Measurements from ENCODE around the gene FAM83C.

Gene FAM83C

DNA sequence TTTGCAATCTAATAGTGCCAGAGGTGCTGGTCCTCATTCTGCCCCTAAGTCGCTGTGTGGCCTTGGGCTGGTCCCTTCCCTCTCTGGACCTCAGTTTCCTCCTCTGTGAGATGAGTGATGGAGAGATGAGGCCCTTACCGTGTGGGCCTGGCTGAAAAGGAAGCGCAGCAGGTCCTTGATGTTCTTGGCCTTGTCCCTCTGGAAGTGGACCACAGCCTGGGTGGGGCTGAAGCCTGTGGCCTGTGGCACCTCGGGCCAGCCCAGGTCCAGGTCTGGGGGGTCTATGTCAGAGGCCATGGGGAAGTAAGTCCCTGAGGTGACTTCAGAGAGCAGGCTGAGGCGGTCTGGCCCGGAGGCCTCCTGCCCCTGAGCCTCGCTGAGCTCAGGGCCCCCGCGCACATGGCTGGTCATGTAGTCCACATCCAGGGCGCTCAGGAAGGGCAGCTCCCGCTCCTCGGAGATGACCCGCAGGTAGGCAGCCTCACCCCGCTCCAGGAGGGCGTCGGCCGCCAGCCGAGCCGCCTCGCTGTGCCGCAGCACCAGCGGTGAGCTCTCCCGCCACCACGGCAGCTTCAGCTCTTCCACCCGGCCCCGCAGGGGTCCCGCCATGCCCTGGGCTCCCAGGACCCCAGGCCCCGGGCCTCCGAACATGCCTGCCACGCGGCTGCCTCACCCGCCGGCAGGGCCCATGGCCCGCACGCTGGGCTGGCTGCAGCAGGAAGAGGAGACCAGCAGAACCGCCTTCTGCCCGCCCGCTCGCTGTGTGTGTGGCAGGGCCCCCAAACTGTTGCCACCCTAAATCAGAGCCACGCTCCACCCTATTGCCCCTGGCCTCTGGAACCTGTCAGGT lies at the start of gene FAM83C:
FAM83C (minus strand) TSS at position 772 of the 850 bp plus-strand sequence; CDS start at position 651, 121 bp downstream.
- TF ChIP-seq, protein P1, sequence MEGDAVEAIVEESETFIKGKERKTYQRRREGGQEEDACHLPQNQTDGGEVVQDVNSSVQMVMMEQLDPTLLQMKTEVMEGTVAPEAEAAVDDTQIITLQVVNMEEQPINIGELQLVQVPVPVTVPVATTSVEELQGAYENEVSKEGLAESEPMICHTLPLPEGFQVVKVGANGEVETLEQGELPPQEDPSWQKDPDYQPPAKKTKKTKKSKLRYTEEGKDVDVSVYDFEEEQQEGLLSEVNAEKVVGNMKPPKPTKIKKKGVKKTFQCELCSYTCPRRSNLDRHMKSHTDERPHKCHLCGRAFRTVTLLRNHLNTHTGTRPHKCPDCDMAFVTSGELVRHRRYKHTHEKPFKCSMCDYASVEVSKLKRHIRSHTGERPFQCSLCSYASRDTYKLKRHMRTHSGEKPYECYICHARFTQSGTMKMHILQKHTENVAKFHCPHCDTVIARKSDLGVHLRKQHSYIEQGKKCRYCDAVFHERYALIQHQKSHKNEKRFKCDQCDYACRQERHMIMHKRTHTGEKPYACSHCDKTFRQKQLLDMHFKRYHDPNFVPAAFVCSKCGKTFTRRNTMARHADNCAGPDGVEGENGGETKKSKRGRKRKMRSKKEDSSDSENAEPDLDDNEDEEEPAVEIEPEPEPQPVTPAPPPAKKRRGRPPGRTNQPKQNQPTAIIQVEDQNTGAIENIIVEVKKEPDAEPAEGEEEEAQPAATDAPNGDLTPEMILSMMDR (IDR thresholded peaks at IDR 0.05; ENCODE audit: low read depth, low read length), result no peak
- no peak for TF ChIP-seq EZH2phosphoT487 (IDR thresholded peaks at IDR 0.05; ENCODE audit: low read depth)
- Histone ChIP-seq H3K79me2 (ENCODE audit: low read length) (no peaks in the 10 kb centered on the region), H3K9ac (ENCODE audit: low read length) (no peak within 1 kb of the TSS), H3K36me3 (replicated peaks; ENCODE audit: low read depth, low read length) (no peaks in the 10 kb centered on the region), H3K4me3 (ENCODE audit: low read length) (no peak within 1 kb of the TSS), H4K20me1 (ENCODE audit: insufficient read depth, low read length) (no peaks in the 10 kb centered on the region), H3K9me3 (ENCODE audit: insufficient read depth, low read length) (no peaks in the 10 kb centered on the region), H3K4me2 (ENCODE audit: low read length) (no peak within 1 kb of the TSS), H3K27me3 (ENCODE audit: low read depth, low read length) (no peaks in the 10 kb centered on the region), H3K4me1 (ENCODE audit: low read length) (no peaks in the 10 kb centered on the region), H3K27ac (ENCODE audit: low read length) (no peak within 1 kb of the TSS), H2AFZ (ENCODE audit: low read depth, low read length) (no peak within 1 kb of the TSS)

DNA sequence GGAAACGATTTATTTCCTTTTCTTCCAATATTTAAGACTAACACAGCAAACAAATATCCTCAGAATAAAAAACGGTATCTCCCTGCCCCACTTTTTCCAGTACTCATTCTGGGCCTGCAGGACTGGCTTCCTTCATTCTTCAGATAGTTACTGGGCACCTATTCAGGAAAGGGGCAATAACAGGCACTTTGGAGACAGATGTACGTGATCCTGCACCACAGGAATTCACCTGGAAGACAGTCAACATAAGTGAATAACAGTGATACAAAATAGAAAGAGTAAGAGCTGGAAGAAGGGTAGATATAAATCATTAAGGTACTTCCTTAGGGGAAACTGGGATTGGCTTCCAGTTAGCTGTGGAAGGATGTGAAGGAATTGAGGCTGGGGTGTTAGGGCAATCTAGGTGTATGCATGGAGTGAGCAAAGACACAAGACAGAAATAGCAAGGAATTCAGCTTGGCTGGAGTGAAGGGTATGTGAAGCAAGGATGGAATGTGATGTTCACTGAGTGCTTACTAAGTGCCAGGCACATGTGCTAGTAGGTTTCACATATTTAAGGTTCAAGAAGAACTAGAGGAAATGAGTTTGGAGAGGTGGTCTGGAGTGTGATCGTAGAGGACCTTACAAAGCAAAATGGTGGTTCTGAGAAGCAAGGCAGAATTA lies 49.3 kb upstream of the FAM83C start:
- Histone ChIP-seq H3K4me3 (ENCODE audit: low read length) (no peak overlapping the region), H3K4me1 (ENCODE audit: low read length) (peaks cover 3% of the 10 kb centered on the region), H4K20me1 (ENCODE audit: insufficient read depth, low read length) (no peaks in the 10 kb centered on the region), H3K79me2 (ENCODE audit: low read length) (no peaks in the 10 kb centered on the region), H3K27me3 (ENCODE audit: low read depth, low read length) (no peaks in the 10 kb centered on the region), H3K4me2 (ENCODE audit: low read length) (no peak overlapping the region), H3K9ac (ENCODE audit: low read length) (no peak overlapping the region), H3K9me3 (ENCODE audit: insufficient read depth, low read length) (no peaks in the 10 kb centered on the region), H3K36me3 (replicated peaks; ENCODE audit: low read depth, low read length) (peaks cover 23% of the 10 kb centered on the region), H3K27ac (ENCODE audit: low read length) (no peak overlapping the region), H2AFZ (ENCODE audit: low read depth, low read length) (no peak overlapping the region)
- TF ChIP-seq, protein P1 (IDR thresholded peaks at IDR 0.05; ENCODE audit: low read depth, low read length), result no peak
- TF ChIP-seq EZH2phosphoT487 (IDR thresholded peaks at IDR 0.05; ENCODE audit: low read depth), result no peak

GRCh38 chr20:35340436-35340835 lies 48.2 kb upstream of the FAM83C start:
- Histone ChIP-seq H3K36me3 (replicated peaks; ENCODE audit: low read depth, low read length) (peaks cover 19% of the 10 kb centered on the region), H3K4me1 (ENCODE audit: low read length) (no peaks in the 10 kb centered on the region), H3K79me2 (ENCODE audit: low read length) (no peaks in the 10 kb centered on the region), H3K9me3 (ENCODE audit: insufficient read depth, low read length) (no peaks in the 10 kb centered on the region), H3K27me3 (ENCODE audit: low read depth, low read length) (no peaks in the 10 kb centered on the region), H2AFZ (ENCODE audit: low read depth, low read length) (no peak overlapping the region), H3K9ac (ENCODE audit: low read length) (no peak overlapping the region), H3K27ac (ENCODE audit: low read length) (no peak overlapping the region), H3K4me2 (ENCODE audit: low read length) (no peak overlapping the region), H4K20me1 (ENCODE audit: insufficient read depth, low read length) (no peaks in the 10 kb centered on the region), H3K4me3 (ENCODE audit: low read length) (no peak overlapping the region)
- TF ChIP-seq, protein P1 (IDR thresholded peaks at IDR 0.05; ENCODE audit: low read depth, low read length), result no peak
- no peak for TF ChIP-seq EZH2phosphoT487 (IDR thresholded peaks at IDR 0.05; ENCODE audit: low read depth)

- H3K27ac ChIP-seq (ENCODE audit: low read length), result no peak overlapping the region
These were observed 47.4 kb upstream of the FAM83C start for GRCh38 chr20:35339636-35340035.

More at GRCh38 chr20:35339636-35340035, 47.4 kb upstream of the FAM83C start:
- no peaks in the 10 kb centered on the region for H4K20me1 ChIP-seq (ENCODE audit: insufficient read depth, low read length)
- H3K36me3 ChIP-seq (replicated peaks; ENCODE audit: low read depth, low read length), result peaks cover 14% of the 10 kb centered on the region
- no peak overlapping the region for H3K4me2 ChIP-seq (ENCODE audit: low read length)
- no peak overlapping the region for H2AFZ ChIP-seq (ENCODE audit: low read depth, low read length)
- no peak overlapping the region for H3K9ac ChIP-seq (ENCODE audit: low read length)
- no peaks in the 10 kb centered on the region for H3K9me3 ChIP-seq (ENCODE audit: insufficient read depth, low read length)
- no peaks in the 10 kb centered on the region for H3K4me1 ChIP-seq (ENCODE audit: low read length)
- H3K4me3 ChIP-seq (ENCODE audit: low read length), result no peak overlapping the region
- no peak for TF ChIP-seq EZH2phosphoT487 (IDR thresholded peaks at IDR 0.05; ENCODE audit: low read depth)
- TF ChIP-seq, protein P1 (IDR thresholded peaks at IDR 0.05; ENCODE audit: low read depth, low read length), result no peak
- H3K27me3 ChIP-seq (ENCODE audit: low read depth, low read length), result no peaks in the 10 kb centered on the region
- H3K79me2 ChIP-seq (ENCODE audit: low read length), result no peaks in the 10 kb centered on the region

Data from OCI-LY3 (cell line).